Stimulated activated CD4-positive, alpha-beta T cell treated with anti-CD3 and anti-CD28 coated beads, Interleukin-1b, Interleukin-23, amount 100 ng/mL, for 4 hours (primary cell): ENCODE measurements around the gene TRAPPC6A.
"Not testable (repeated sequence)": the region's sequence is repeated elsewhere in the genome, so short reads cannot be mapped to it uniquely, and the experiment has no call there.

Experiments used
- DNase-seq, 2 donors: peaks; one replicate each; pipeline ENCODE4 v3.0.0-alpha.2; 2020; ENCODE audit warnings: low read depth in 2 of 2

The TRAPPC6A gene

DNA sequence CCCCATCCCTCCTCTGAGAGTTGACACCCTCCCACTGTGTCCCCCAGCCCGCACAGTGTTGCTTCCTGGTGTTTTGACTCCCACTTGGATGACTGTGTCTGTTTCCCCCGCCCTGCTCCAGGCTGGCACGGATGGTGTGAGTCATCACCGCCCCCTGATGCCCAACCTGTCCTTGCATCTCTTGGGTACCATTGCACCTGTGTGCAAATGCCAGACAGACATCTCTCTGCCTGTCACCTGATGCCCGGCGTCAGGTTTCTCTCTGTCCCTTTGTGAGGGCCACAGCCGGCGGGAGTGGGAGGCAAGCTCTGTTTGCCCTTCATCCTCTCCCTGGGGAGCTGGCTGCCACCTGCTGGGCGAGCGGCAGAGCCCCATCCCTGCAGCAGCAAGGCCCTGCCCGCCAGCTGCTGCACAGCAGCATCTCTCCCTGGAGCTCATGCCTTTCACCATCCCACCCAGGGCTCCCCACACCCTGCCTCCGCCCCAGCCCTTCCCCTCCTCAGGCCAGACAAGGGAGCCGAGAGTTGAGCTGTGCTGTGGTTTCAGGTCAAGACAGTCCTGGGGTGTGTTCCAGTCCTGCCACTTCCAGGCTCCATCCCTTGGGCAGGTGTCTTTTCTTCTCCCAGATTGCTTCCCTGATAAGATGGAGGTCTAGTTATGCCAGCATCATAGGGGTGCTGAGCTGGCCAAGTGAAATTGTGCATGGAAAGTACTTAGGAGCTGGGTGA is 47.0 kb downstream of the TRAPPC6A start:
- DNase-seq = peak in 1 of 2 donors; percentile 12

DNA sequence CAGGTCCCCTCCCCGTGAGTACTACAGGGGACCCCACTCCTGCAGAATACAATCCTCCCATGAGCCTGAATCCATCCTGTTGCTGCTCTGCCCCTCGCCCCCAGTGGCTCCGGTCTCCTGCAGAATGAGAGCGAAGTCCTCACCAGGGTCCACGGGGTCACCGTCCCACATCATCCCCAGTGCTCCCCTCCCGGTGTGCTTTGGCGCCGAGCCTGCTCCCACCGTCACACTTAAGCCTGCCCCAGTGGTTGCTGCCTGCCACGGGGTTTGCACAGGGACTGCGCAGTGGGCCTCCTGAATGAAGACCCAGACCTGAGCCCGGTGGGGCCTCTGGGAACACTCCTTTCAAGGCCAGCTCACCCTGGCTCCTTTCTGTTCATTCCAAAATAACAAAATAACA is 47.8 kb downstream of the TRAPPC6A start:
- DNase-seq = no peak

- no peak for DNase-seq
Observed at GRCh38 chr19:45128806-45129205, 49.2 kb downstream of the TRAPPC6A start.

GRCh38 chr19:45128146-45128545 is 49.9 kb downstream of the TRAPPC6A start:
- no peak for DNase-seq

DNA sequence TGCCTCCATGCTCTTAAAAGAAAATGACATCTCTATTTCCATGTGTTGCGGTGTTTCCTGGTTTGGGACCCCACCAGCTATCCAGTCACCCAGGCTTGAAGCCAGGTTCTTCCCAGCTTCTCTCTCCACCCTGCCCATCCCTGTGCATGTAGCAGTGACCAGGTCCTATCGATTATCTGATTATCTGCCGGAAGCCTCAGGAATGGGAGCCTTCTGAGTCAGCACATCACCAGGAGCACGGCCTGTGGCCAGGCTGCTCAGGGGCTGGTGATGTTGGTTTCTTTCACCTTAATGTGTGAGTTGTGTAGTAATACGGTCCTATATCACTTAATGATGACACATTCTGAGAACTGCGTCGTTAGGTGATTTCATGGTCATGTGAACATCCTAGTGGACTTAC is 51.4 kb downstream of the TRAPPC6A start:
- DNase-seq = no peak

GRCh38 chr19:45125975-45126493 is 52.0 kb downstream of the TRAPPC6A start:
- peak; percentile 52 to 59 for DNase-seq

- no peak for DNase-seq
Observed at GRCh38 chr19:45125360-45125759, 52.7 kb downstream of the TRAPPC6A start.

- no peak for DNase-seq
Observed at GRCh38 chr19:45124021-45124420, 54.0 kb downstream of the TRAPPC6A start.

DNA sequence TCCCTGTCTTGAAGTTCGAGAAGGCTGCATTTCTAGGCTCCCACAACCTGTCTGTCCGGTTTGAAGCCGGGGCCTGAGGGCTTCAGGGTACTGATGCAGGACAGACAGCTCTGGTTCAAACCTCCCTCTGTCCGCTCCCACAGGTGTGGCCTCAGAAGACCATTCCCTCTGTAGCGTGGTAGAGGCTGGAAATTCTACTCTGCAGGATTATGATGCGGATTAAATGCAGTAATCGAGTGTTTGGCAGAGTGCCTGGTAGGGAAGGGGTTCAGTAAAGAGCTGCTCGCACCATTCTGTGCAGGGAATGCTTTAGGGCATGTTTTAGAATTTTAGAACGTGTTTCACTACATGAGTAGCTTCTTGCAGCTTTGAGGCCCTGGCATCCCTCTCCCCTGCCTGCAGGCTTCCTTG is 54.6 kb downstream of the TRAPPC6A start:
- DNase-seq = no peak

DNA sequence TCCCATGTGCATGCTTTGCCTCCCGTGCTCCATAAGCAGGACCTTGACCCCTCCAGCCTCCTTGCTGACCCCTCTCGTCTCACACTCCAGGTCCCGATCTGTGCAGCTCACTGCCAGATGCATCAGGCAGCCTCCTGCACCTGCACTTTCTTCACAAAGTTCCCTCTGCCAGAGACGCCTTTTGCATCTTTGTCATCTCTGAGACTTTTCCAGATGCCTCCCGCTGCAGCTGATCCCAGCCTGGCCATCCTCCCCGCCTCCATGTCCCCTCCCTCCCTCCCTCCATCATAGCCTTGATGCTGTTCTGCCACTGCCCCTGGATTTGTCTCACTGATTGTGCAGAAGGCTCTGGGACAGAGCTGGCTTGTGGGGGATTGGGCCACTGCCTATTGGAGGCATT is 55.2 kb downstream of the TRAPPC6A start:
- DNase-seq = no peak

DNA sequence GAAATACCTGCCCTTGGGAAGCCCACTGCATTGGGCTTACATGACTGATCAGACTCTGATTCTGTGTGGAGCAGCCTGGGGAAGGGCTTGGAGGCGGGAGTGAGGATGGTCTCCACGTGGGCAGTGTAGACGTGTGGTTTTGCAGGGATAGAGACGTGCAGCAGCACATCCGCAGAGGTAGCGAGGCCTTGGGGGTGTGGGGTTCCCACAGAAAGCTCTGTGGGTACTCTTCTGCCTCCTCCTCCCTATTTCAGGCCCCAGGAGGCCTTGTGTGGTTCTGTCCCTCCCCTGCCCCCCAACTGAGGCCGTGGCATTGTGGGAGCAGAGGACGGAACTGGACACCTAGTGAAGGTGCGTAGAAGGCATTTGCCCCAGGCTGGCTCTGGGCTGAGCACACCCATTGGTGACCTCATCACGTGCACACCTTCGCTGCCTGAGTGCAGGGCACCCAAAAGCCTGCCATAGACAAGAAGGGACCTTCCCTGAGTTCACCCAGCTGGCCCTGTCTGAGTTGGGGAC is 56.2 kb downstream of the TRAPPC6A start:
- DNase-seq = no peak

GRCh38 chr19:45119582-45119981 is 58.5 kb downstream of the TRAPPC6A start:
- no peak for DNase-seq

- not testable (repeated sequence) for DNase-seq
Observed at GRCh38 chr19:45118591-45119355, 59.3 kb downstream of the TRAPPC6A start.

- DNase-seq = no peak
Observed at GRCh38 chr19:45118106-45118505, 59.9 kb downstream of the TRAPPC6A start.

GRCh38 chr19:45117671-45118070 is 60.4 kb downstream of the TRAPPC6A start:
- DNase-seq = no peak

GRCh38 chr19:45117167-45117594 is 60.9 kb downstream of the TRAPPC6A start:
- DNase-seq = peak; percentile 49 to 53

GRCh38 chr19:45115809-45116615 is 62.0 kb downstream of the TRAPPC6A start:
- no peak for DNase-seq

DNA sequence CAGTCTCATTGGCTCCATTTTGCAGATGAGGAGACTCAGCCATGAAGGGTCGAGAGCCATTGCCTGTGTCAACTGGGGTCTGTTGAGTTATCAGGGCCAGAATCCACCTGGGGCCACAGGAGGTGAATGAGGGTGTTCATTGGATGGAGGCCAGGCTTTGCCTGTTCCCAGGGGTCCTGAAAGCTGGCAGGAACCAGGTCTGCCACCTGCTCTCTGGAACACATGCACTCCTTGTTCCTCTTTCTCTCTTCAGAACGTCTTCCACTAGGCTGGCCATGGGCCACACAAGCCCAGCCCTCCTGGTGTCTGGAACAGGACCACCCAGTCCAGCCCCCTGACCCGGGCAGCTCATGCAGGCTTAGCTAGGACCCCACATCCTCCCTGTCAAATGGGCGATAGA is 63.9 kb downstream of the TRAPPC6A start:
- no peak for DNase-seq

- DNase-seq = no peak
Observed at GRCh38 chr19:45113628-45114027, 64.4 kb downstream of the TRAPPC6A start.
